Panc1 (cell line): ENCODE measurements around the gene DHH. TPM values are rescaled to one million over a fixed set of nuclear protein-coding genes. Genes with fewer than 3 reads are reported as not detected.

Experiments
- ATAC-seq: fragments of 200-7000 bp; cut with Tn5 transposase; 2 replicates; pipeline ENCODE4 v1.9.1; 2020; ENCODE audit warnings: mild to moderate bottlenecking, moderate library complexity
- BruUV-seq: library from RNA; stranded (reverse); fragments of 400-500 nt; replicated peaks from 2 replicates; lab custom pipeline; 2021; lab: Mats Ljungman, UMichigan
- CTCF ChIA-PET: fragments of 300-600 bp; sonication (Branson Sonifier 250); formaldehyde crosslinking; loops from one replicate; lab custom pipeline; 2022; ENCODE audit warnings: antibody characterized with exemption; lab: Charles Lee
- POLR2A ChIA-PET: fragments of 300-600 bp; sonication (Branson Sonifier 250); formaldehyde crosslinking; loops from one replicate; lab custom pipeline; 2022; ENCODE audit warnings: antibody characterized with exemption; lab: Charles Lee
- DNase-seq: peaks from one replicate; pipeline ENCODE4 v3.0.0-alpha.2; 2010; ENCODE audit warnings: low read depth, low spot score
- H3K27ac ChIP-seq: 2 replicates; pipeline ENCODE4 v1.5.1; 2011; ENCODE audit warnings: mild to moderate bottlenecking, low read length, inconsistent platforms
- H3K27me3 ChIP-seq: fragments of 200-500 bp; sonication (Bioruptor generic); 2 replicates; pipeline ENCODE4 v1.6.0; 2014; ENCODE audit warnings: low read length, inconsistent platforms; ENCODE audit not compliant: control insufficient read depth, insufficient read depth
- H3K36me3 ChIP-seq: fragments of 200-500 bp; sonication (Bioruptor generic); 2 replicates; pipeline ENCODE4 v1.5.1; 2014; ENCODE audit warnings: inconsistent platforms, mild to moderate bottlenecking, low read length, moderate library complexity; ENCODE audit not compliant: control insufficient read depth, insufficient read depth
- H3K4me1 ChIP-seq: 2 replicates; pipeline ENCODE4 v1.5.1; 2011; ENCODE audit warnings: inconsistent platforms, mild to moderate bottlenecking, low read length, moderate library complexity; ENCODE audit not compliant: control insufficient read depth, insufficient read depth
- H3K4me3 ChIP-seq, 2 experiments: 2 replicates each; pipeline ENCODE4 v1.5.1; 2011 to 2012; ENCODE audit warnings: low read depth in 2 of 2, low read length in 2 of 2, mild to moderate bottlenecking in 2 of 2, inconsistent platforms in 1 of 2, moderate library complexity in 1 of 2
- H3K9me3 ChIP-seq: fragments of 200-500 bp; sonication (Bioruptor generic); 2 replicates; pipeline ENCODE4 v1.5.1; 2014; ENCODE audit warnings: low read depth, mild to moderate bottlenecking, inconsistent platforms, low read length, moderate library complexity; ENCODE audit not compliant: control insufficient read depth, insufficient read depth
- POLR2AphosphoS5 ChIP-seq: IDR thresholded peaks from 2 replicates; pipeline ENCODE4 v1.6.1; 2012; ENCODE audit warnings: mild to moderate bottlenecking, low read depth, low read length, moderate library complexity
- SIN3A ChIP-seq: IDR thresholded peaks from 2 replicates; pipeline ENCODE4 v1.6.1; 2012; ENCODE audit warnings: low read depth, mild to moderate bottlenecking, low read length, moderate library complexity, borderline replicate concordance; ENCODE audit not compliant: insufficient read depth
- TCF7L2 ChIP-seq: IDR thresholded peaks from 2 replicates; pipeline ENCODE4 v1.6.1; 2011; ENCODE audit warnings: mild to moderate bottlenecking, low read depth, low read length, inconsistent platforms
- in situ Hi-C: cut with HindIII; loops from 2 replicates; pipeline ENCODE4 v1.10.0; 2016; ENCODE audit warnings: low sequenced_read_pairs, low pct_unique_long_range_greater_than_20kb
- intact Hi-C: fragments of 100-400 bp; cut with micrococcal nuclease; formaldehyde crosslinking; loops from one replicate; pipeline ENCODE4 v1.10.0; 2022; ENCODE audit not compliant: unreplicated experiment
- total RNA-seq: library from RNA; stranded (reverse); gene quantifications from one replicate; pipeline ENCODE4 v1.2.1, GENCODE V29; 2021; ENCODE audit not compliant: unreplicated experiment
- TF ChIP-seq, protein P1 (sequence below): fragments of 450-650 bp; IDR thresholded peaks from 2 replicates; pipeline ENCODE4 v1.5.1; 2017; ENCODE audit warnings: mild to moderate bottlenecking
- TF ChIP-seq, protein P2 (sequence below), 2 experiments: IDR thresholded peaks; 2 replicates each; pipeline ENCODE4 v1.6.1; 2011 to 2012; ENCODE audit warnings: low read depth in 2 of 2, control low read depth in 1 of 2, low read length in 1 of 2, mild to moderate bottlenecking in 1 of 2, moderate library complexity in 1 of 2; ENCODE audit not compliant: insufficient read depth in 1 of 2

Gene DHH
- total RNA-seq, 1 experiment from 2014 or later: 1.9 TPM

DNA sequence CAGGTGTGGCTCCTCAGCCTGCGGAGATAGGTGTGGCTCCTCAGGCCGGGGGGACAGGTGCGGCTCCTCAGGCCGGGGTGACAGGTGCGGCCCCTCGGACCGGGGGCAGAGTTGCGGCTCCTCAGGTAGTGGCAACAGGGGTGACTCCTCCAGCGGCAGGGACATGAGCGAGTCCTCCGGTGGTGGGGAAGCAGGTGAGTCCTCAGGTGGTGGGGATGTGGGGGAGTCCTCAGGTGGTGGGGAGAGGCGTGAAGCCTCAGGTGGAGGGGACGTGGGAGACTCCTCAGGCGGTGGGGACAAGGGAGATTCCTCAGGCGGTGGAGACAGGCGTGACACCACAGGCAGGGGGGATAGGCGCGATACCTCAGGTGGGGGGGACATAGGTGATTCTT lies 43.2 kb downstream of the DHH start:
- intact Hi-C loops: no loop called here
- POLR2A ChIA-PET: no interaction called here
- Histone ChIP-seq H3K27ac (no peak overlapping the region), H3K36me3 (peaks cover 37% of the 10 kb centered on the region), H3K27me3 (no peaks in the 10 kb centered on the region), H3K4me3 (no peak overlapping the region), H3K9me3 (no peaks in the 10 kb centered on the region), H3K4me1 (peaks cover 10% of the 10 kb centered on the region)
- in situ Hi-C loops: no loop called here
- no peak for TF ChIP-seq POLR2AphosphoS5
- TF ChIP-seq, protein P1, sequence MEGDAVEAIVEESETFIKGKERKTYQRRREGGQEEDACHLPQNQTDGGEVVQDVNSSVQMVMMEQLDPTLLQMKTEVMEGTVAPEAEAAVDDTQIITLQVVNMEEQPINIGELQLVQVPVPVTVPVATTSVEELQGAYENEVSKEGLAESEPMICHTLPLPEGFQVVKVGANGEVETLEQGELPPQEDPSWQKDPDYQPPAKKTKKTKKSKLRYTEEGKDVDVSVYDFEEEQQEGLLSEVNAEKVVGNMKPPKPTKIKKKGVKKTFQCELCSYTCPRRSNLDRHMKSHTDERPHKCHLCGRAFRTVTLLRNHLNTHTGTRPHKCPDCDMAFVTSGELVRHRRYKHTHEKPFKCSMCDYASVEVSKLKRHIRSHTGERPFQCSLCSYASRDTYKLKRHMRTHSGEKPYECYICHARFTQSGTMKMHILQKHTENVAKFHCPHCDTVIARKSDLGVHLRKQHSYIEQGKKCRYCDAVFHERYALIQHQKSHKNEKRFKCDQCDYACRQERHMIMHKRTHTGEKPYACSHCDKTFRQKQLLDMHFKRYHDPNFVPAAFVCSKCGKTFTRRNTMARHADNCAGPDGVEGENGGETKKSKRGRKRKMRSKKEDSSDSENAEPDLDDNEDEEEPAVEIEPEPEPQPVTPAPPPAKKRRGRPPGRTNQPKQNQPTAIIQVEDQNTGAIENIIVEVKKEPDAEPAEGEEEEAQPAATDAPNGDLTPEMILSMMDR: no peak
- no peak for TF ChIP-seq TCF7L2
- TF ChIP-seq, protein P2, sequence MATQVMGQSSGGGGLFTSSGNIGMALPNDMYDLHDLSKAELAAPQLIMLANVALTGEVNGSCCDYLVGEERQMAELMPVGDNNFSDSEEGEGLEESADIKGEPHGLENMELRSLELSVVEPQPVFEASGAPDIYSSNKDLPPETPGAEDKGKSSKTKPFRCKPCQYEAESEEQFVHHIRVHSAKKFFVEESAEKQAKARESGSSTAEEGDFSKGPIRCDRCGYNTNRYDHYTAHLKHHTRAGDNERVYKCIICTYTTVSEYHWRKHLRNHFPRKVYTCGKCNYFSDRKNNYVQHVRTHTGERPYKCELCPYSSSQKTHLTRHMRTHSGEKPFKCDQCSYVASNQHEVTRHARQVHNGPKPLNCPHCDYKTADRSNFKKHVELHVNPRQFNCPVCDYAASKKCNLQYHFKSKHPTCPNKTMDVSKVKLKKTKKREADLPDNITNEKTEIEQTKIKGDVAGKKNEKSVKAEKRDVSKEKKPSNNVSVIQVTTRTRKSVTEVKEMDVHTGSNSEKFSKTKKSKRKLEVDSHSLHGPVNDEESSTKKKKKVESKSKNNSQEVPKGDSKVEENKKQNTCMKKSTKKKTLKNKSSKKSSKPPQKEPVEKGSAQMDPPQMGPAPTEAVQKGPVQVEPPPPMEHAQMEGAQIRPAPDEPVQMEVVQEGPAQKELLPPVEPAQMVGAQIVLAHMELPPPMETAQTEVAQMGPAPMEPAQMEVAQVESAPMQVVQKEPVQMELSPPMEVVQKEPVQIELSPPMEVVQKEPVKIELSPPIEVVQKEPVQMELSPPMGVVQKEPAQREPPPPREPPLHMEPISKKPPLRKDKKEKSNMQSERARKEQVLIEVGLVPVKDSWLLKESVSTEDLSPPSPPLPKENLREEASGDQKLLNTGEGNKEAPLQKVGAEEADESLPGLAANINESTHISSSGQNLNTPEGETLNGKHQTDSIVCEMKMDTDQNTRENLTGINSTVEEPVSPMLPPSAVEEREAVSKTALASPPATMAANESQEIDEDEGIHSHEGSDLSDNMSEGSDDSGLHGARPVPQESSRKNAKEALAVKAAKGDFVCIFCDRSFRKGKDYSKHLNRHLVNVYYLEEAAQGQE (IDR thresholded peaks at IDR 0.05; ENCODE audit: insufficient read depth in 1 of 2, low read depth in 2 of 2, low read length in 1 of 2): no peak
- TF ChIP-seq SIN3A: no peak
- CTCF ChIA-PET: no interaction called here
- no peak for ATAC-seq
- no TSS peak for BruUV-seq
- no peak for DNase-seq

DNA sequence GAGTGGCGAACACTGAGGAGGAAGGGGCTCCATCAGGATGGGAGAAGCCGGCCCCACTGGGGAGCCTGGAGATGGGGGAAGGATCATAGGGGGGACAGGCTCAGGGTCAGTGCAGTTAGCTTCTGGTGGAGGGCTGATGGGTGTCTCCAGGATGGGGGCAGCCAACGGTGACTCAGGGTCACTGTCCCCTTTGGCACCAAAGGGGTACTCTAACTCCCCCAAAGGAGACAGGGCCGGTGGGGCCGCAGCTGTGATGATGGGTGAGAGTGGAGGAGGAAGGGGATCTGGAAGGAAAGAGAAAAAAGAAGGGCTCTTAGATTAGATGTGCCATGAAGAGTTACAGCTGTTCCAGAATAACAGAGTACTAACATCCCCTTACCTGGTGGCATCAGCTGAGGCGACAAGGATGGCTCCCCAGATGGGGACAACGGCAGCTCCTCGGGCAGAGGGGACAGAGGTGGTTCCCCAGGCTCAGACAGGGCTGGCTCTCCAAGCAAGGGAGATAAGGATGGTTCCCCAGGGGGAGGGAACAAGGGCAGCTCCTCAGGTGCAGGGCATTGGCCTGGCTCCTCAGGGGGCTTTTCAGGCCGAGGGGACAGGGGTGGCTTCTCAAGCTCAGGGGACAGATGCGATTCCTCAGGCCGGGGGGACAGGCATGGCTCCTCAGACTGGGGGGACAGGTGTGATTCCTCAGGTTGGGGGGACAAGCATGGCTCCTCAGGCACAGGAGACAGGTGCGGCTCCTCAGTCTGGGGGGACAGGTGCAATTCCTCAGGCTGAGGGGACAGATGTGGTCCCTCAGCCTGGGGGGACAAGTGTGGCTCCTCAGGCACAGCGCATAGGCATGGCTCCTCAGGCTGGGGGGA lies 43.9 kb downstream of the DHH start:
- ChIA-PET POLR2A (no interaction called here), CTCF (no interaction called here)
- BruUV-seq: no TSS peak
- Histone ChIP-seq H3K27ac (no peak overlapping the region), H3K4me1 (peaks cover 5% of the 10 kb centered on the region), H3K9me3 (no peaks in the 10 kb centered on the region), H3K4me3 (no peak overlapping the region), H3K36me3 (peaks cover 37% of the 10 kb centered on the region), H3K27me3 (no peaks in the 10 kb centered on the region)
- ATAC-seq (no peak), DNase-seq (no peak)
- intact Hi-C loops (no loop called here), in situ Hi-C loops (no loop called here)
- TF ChIP-seq SIN3A (no peak), POLR2AphosphoS5 (no peak), TCF7L2 (no peak)
